GM12872 (cell line): Measurements from ENCODE around the gene ZNF641.

ENCODE experiments used
- TF ChIP-seq, protein P1 (sequence below): IDR thresholded peaks from 3 replicates; pipeline ENCODE4 v1.5.1; 2011; ENCODE audit warnings: low read depth, mild to moderate bottlenecking, low read length, moderate library complexity; ENCODE audit not compliant: insufficient read depth

ZNF641 gene

GRCh38 chr12:48350249-48351021 is at the start of gene ZNF641:
TSS of gene ZNF641 (minus strand) at chr12:48350919. CDS start at chr12:48348090, 2,829 bp downstream.
- TF ChIP-seq, protein P1, sequence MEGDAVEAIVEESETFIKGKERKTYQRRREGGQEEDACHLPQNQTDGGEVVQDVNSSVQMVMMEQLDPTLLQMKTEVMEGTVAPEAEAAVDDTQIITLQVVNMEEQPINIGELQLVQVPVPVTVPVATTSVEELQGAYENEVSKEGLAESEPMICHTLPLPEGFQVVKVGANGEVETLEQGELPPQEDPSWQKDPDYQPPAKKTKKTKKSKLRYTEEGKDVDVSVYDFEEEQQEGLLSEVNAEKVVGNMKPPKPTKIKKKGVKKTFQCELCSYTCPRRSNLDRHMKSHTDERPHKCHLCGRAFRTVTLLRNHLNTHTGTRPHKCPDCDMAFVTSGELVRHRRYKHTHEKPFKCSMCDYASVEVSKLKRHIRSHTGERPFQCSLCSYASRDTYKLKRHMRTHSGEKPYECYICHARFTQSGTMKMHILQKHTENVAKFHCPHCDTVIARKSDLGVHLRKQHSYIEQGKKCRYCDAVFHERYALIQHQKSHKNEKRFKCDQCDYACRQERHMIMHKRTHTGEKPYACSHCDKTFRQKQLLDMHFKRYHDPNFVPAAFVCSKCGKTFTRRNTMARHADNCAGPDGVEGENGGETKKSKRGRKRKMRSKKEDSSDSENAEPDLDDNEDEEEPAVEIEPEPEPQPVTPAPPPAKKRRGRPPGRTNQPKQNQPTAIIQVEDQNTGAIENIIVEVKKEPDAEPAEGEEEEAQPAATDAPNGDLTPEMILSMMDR: no peak

- TF ChIP-seq, protein P1: no peak
Measured at GRCh38 chr12:48390026-48390425, 39.3 kb upstream of the ZNF641 start.

GRCh38 chr12:48389409-48389808 is 38.7 kb upstream of the ZNF641 start:
- TF ChIP-seq, protein P1: no peak

DNA sequence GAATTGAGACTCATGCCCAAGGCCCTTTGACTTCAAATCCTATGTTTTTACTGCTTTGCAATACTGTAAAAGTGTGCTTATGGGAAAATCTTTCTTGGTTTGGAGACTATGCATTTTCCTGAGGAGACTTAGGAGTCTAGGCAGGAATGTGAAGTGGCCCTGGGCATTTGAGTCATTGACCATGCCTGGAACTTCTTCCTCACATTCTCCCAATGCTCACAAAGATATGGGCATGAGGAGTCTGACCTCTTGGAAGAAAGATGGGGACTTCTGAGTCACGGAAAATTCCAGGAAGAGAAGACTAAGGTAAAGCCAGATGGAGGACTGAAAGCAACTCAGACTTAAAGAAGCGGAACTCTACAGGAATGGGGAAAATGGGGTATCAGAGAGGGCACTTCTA is 38.2 kb upstream of the ZNF641 start:
- TF ChIP-seq, protein P1: no peak

- TF ChIP-seq, protein P1: no peak
Measured at GRCh38 chr12:48388460-48388859, 37.7 kb upstream of the ZNF641 start.

- TF ChIP-seq, protein P1: no peak
Measured at GRCh38 chr12:48380596-48380995, 29.9 kb upstream of the ZNF641 start.

DNA sequence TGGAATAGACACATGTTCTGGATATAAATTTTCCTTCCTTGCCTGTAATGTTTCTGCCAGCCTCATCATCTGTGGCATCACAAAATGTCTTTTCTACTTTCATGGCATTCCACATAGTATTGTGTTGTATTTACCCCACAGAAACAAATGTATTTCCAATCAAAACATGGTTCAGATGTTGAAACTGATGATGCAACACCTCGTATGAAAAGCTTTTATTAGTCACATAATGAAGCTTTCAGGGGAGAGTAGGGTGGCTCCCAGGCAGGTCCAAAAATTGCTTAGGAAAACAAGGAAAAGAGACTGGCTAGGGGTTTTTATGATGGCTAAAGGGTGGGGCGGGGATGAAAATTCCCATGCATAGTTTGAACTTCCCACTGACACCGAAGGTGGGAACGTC is 29.1 kb upstream of the ZNF641 start:
- TF ChIP-seq, protein P1: no peak
